ENCODE measurements around the gene EDNRA. TPM values are rescaled to one million over a fixed set of nuclear protein-coding genes. Genes with fewer than 3 reads are reported as not detected.

Gene EDNRA
- polyA plus RNA-seq, 1 of the 3 experiments (the other 2 are of a cell fraction), result 1.2 TPM

- ChIA-PET CTCF (no interaction called here), POLR2A (no interaction called here)
- H4K20me1 ChIP-seq (ENCODE audit: insufficient read depth), result no peaks in the 10 kb centered on the region
- no peaks in the 10 kb centered on the region for H3K4me1 ChIP-seq (ENCODE audit: control insufficient read depth in 1 of 2, insufficient read depth in 2 of 2, low read depth in 1 of 2, low read length in 1 of 2)
- H3K36me3 ChIP-seq (replicated peaks in 1 of 2; ENCODE audit: control insufficient read depth in 1 of 2, insufficient read depth in 2 of 2, low read length in 1 of 2), result no peaks in the 10 kb centered on the region
- WGBS (ENCODE audit: low lambda C conversion rate), result 55% methylated on average over 2 of the region's 2 CpGs
- no peaks in the 10 kb centered on the region for H3F3A ChIP-seq (replicated peaks; ENCODE audit: insufficient read depth)
- no peak overlapping the region for H2AFZ ChIP-seq (ENCODE audit: low read depth)
- TF ChIP-seq, protein P1, sequence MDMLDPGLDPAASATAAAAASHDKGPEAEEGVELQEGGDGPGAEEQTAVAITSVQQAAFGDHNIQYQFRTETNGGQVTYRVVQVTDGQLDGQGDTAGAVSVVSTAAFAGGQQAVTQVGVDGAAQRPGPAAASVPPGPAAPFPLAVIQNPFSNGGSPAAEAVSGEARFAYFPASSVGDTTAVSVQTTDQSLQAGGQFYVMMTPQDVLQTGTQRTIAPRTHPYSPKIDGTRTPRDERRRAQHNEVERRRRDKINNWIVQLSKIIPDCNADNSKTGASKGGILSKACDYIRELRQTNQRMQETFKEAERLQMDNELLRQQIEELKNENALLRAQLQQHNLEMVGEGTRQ (IDR thresholded peaks at IDR 0.05; ENCODE audit: borderline replicate concordance, low read depth, low read length), result no peak
- TF ChIP-seq FOXJ3 (CRISPR knock-in tag; IDR thresholded peaks at IDR 0.05) (no peak), TCF12 (IDR thresholded peaks at IDR 0.05) (no peak), EP300 (IDR thresholded peaks at IDR 0.05; ENCODE audit: borderline replicate concordance in 1 of 2, low read depth in 1 of 2, low read length in 1 of 2) (no peak), FOXM1 (IDR thresholded peaks at IDR 0.05; ENCODE audit: low read depth) (no peak), RXRA (IDR thresholded peaks at IDR 0.05; ENCODE audit: borderline replicate concordance, low read depth) (no peak), MXI1 (IDR thresholded peaks at IDR 0.05; ENCODE audit: low read depth, low read length) (no peak), RAD21 (IDR thresholded peaks at IDR 0.05; ENCODE audit: low read length) (no peak), SMC3 (IDR thresholded peaks at IDR 0.05; ENCODE audit: low read depth, low read length) (no peak), RFX5 (IDR thresholded peaks at IDR 0.05; ENCODE audit: low read length) (no peak), SIN3A (IDR thresholded peaks at IDR 0.05; ENCODE audit: borderline replicate concordance, low read depth, low read length) (no peak), GABPA (IDR thresholded peaks at IDR 0.05; ENCODE audit: low read depth) (no peak)
- TF ChIP-seq, protein P2, sequence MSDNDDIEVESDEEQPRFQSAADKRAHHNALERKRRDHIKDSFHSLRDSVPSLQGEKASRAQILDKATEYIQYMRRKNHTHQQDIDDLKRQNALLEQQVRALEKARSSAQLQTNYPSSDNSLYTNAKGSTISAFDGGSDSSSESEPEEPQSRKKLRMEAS (IDR thresholded peaks at IDR 0.05; ENCODE audit: low read depth), result no peak
- TF ChIP-seq, protein P3, sequence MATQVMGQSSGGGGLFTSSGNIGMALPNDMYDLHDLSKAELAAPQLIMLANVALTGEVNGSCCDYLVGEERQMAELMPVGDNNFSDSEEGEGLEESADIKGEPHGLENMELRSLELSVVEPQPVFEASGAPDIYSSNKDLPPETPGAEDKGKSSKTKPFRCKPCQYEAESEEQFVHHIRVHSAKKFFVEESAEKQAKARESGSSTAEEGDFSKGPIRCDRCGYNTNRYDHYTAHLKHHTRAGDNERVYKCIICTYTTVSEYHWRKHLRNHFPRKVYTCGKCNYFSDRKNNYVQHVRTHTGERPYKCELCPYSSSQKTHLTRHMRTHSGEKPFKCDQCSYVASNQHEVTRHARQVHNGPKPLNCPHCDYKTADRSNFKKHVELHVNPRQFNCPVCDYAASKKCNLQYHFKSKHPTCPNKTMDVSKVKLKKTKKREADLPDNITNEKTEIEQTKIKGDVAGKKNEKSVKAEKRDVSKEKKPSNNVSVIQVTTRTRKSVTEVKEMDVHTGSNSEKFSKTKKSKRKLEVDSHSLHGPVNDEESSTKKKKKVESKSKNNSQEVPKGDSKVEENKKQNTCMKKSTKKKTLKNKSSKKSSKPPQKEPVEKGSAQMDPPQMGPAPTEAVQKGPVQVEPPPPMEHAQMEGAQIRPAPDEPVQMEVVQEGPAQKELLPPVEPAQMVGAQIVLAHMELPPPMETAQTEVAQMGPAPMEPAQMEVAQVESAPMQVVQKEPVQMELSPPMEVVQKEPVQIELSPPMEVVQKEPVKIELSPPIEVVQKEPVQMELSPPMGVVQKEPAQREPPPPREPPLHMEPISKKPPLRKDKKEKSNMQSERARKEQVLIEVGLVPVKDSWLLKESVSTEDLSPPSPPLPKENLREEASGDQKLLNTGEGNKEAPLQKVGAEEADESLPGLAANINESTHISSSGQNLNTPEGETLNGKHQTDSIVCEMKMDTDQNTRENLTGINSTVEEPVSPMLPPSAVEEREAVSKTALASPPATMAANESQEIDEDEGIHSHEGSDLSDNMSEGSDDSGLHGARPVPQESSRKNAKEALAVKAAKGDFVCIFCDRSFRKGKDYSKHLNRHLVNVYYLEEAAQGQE (IDR thresholded peaks at IDR 0.05; ENCODE audit: low read depth, low read length), result no peak
- no peak overlapping the region for H3K9ac ChIP-seq
- H3K9me3 ChIP-seq, result no peaks in the 10 kb centered on the region
- H3K4me3 ChIP-seq (ENCODE audit: low read depth in 2 of 2, low read length in 1 of 2), result no peak overlapping the region
- H3K79me2 ChIP-seq (ENCODE audit: insufficient read depth), result no peaks in the 10 kb centered on the region
- H3K4me2 ChIP-seq, result no peak overlapping the region
- DNase-seq, result no peak
- no peaks in the 10 kb centered on the region for H3K27me3 ChIP-seq (ENCODE audit: insufficient read depth)
- H3K27ac ChIP-seq (ENCODE audit: low read depth in 2 of 2, low read length in 1 of 2), result no peak overlapping the region
- no peaks in the 10 kb centered on the region for H3K9me2 ChIP-seq
Observed at GRCh38 chr4:147447786-147448185, 33.1 kb upstream of the EDNRA start.

Measured in SK-N-SH (cell line).